Thymus (tissue), 14 donors: Measurements from ENCODE around the gene CRISP1. TPM values are rescaled to one million over a fixed set of nuclear protein-coding genes. Genes with fewer than 3 reads are reported as not detected.

Source experiments
- DNase-seq, 9 donors: peaks; one replicate each; pipeline ENCODE4 v3.0.0-alpha.2; 2013; ENCODE audit warnings: low spot score in 9 of 9, low read depth in 6 of 9, missing footprints in 1 of 9
- H3K27ac ChIP-seq, 2 donors: one replicate each; pipeline ENCODE4 v1.5.1; 2013; ENCODE audit warnings: control low read depth in 1 of 2, low read depth in 1 of 2, low read length in 1 of 2, mild to moderate bottlenecking in 1 of 2, moderate library complexity in 1 of 2
- H3K27me3 ChIP-seq, 2 donors: one replicate each; pipeline ENCODE4 v1.5.1; 2013; ENCODE audit warnings: low read length in 1 of 2; ENCODE audit not compliant: control insufficient read depth in 2 of 2, insufficient read depth in 1 of 2
- H3K36me3 ChIP-seq, 2 donors: one replicate each; pipeline ENCODE4 v1.5.1; 2013; ENCODE audit warnings: low read length in 1 of 2, mild to moderate bottlenecking in 1 of 2, moderate library complexity in 1 of 2; ENCODE audit not compliant: control insufficient read depth in 2 of 2, insufficient read depth in 2 of 2
- H3K4me1 ChIP-seq, 2 donors: one replicate each; pipeline ENCODE4 v1.5.1; 2013; ENCODE audit warnings: low read length in 2 of 2; ENCODE audit not compliant: control insufficient read depth in 2 of 2, insufficient read depth in 2 of 2
- H3K4me3 ChIP-seq, 2 donors: one replicate each; pipeline ENCODE4 v1.5.1; 2013; ENCODE audit warnings: low read length in 2 of 2, control low read depth in 1 of 2, mild to moderate bottlenecking in 1 of 2
- H3K9me3 ChIP-seq, 2 donors: one replicate each; pipeline ENCODE4 v1.5.1; 2013; ENCODE audit warnings: low read length in 1 of 2, mild to moderate bottlenecking in 1 of 2; ENCODE audit not compliant: control insufficient read depth in 2 of 2, insufficient read depth in 1 of 2
- WGBS: extraction: QIAGEN DNeasy Blood & Tissue Kit; methylation state at CpG from one replicate; pipeline ENCODE4 v1.1.7; 2013; 5-methylcytosine and 5-hydroxymethylcytosine counted together
- long read RNA-seq, 10 donors: transcript quantifications; one replicate each; lab custom pipeline, GENCODE V29; 2026
- polyA plus RNA-seq: library from polyadenylated mRNA; stranded (reverse); fragments of 200-250 nt; gene quantifications from one replicate; pipeline ENCODE4 v1.2.3, GENCODE V29; 2013
- total RNA-seq: library from RNA; stranded (reverse); fragments of 120-200 nt; gene quantifications from one replicate; pipeline ENCODE4 v1.2.4, GENCODE V29; 2013
- donor health status: healthy.

The CRISP1 gene, protein sequence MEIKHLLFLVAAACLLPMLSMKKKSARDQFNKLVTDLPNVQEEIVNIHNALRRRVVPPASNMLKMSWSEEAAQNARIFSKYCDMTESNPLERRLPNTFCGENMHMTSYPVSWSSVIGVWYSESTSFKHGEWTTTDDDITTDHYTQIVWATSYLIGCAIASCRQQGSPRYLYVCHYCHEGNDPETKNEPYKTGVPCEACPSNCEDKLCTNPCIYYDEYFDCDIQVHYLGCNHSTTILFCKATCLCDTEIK
- total RNA-seq: not detected
- polyA plus RNA-seq: 0.05 TPM
- long read RNA-seq, donor 1: 0 reads
- long read RNA-seq, donor 2: 0 reads
- long read RNA-seq, donor 3: 0 reads
- long read RNA-seq, donor 4: 0 reads
- long read RNA-seq, donor 5: 0 reads
- long read RNA-seq, donor 6: 0 reads
- long read RNA-seq, donor 7: 0 reads
- long read RNA-seq, donor 8: 0 reads
- long read RNA-seq, donor 9: 0 reads
- long read RNA-seq, donor 10: 0 reads

- Histone ChIP-seq H3K9me3 (no peaks in the 10 kb centered on the region), H3K27ac (no peak within 1 kb of the TSS), H3K36me3 (no peaks in the 10 kb centered on the region), H3K4me3 (no peak within 1 kb of the TSS), H3K4me1 (no peaks in the 10 kb centered on the region), H3K27me3 (no peaks in the 10 kb centered on the region)
- 91% methylated on average over 1 of the region's 1 CpG for WGBS
- no peak for DNase-seq
Measured at GRCh38 chr6:49866485-49866943, at the start of gene CRISP1. CRISP1 (minus strand) TSS chr6:49866535; CDS start chr6:49857400, 9,135 bp downstream.

- no peaks in the 10 kb centered on the region for H3K9me3 ChIP-seq
- no peak overlapping the region for H3K27ac ChIP-seq
- no peaks in the 10 kb centered on the region for H3K4me1 ChIP-seq
- no peak for DNase-seq
- H3K4me3 ChIP-seq: no peak overlapping the region
- 81% methylated on average over 3 of the region's 3 CpGs for WGBS
- no peaks in the 10 kb centered on the region for H3K27me3 ChIP-seq
- H3K36me3 ChIP-seq: no peaks in the 10 kb centered on the region
Measured at GRCh38 chr6:49915035-49915434, 48.7 kb upstream of the CRISP1 start.

GRCh38 chr6:49913636-49914375 is 47.5 kb upstream of the CRISP1 start:
- Histone ChIP-seq H3K4me1 (no peaks in the 10 kb centered on the region), H3K9me3 (no peaks in the 10 kb centered on the region), H3K27ac (no peak overlapping the region), H3K36me3 (no peaks in the 10 kb centered on the region), H3K4me3 (no peak overlapping the region), H3K27me3 (no peaks in the 10 kb centered on the region)
- DNase-seq: no peak
- 90% methylated on average over 6 of the region's 6 CpGs for WGBS

DNA sequence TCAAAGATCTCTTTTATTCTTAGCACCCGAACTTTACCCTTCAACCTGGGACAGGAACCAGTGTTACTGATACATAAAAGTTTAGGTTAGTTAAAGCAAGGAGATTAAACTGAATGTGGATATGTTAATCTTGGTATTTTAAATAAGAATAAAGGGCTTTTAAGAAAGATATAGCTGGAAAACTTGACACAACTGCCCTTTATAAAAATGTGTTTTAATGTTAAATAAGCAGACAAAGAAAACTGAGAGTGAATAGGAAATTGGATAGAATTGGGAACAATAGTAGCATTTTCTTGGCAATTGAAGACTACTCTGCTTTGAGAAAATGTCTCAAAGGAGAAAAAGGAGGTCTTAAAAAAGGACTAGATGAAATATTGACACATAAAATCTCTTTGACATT is 45.9 kb upstream of the CRISP1 start:
- Histone ChIP-seq H3K4me3 (no peak overlapping the region), H3K4me1 (no peaks in the 10 kb centered on the region)
- DNase-seq: no peak

DNA sequence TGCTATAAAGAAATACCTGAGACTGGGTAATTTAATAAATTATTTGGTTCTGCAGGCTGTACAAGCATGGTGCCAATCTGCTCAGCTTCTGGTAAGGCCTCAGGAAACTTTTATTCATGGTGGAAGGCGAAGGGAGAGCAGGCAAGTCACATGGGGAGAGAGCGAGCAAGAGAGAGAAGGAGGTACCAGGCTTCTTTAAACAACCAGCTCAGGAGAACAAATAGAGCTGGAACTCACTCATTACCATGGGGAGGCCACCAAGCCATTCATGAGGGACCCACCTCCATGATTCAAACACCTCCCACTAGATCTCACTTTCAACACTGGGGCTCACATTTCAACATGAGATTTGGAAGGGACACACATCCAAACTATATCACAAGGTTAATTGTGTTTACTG is 44.9 kb upstream of the CRISP1 start:
- Histone ChIP-seq H3K4me3 (no peak overlapping the region), H3K27me3 (no peaks in the 10 kb centered on the region), H3K27ac (no peak overlapping the region), H3K4me1 (no peaks in the 10 kb centered on the region), H3K9me3 (no peaks in the 10 kb centered on the region), H3K36me3 (no peaks in the 10 kb centered on the region)
- 84% methylated on average over 2 of the region's 2 CpGs for WGBS
- no peak for DNase-seq

More for the DNA sequence above, 45.9 kb upstream of the CRISP1 start:
- no peaks in the 10 kb centered on the region for H3K9me3 ChIP-seq
- H3K27ac ChIP-seq: no peak overlapping the region
- no peaks in the 10 kb centered on the region for H3K27me3 ChIP-seq
- WGBS: 88% methylated on average over 1 of the region's 1 CpG
- no peaks in the 10 kb centered on the region for H3K36me3 ChIP-seq

DNA sequence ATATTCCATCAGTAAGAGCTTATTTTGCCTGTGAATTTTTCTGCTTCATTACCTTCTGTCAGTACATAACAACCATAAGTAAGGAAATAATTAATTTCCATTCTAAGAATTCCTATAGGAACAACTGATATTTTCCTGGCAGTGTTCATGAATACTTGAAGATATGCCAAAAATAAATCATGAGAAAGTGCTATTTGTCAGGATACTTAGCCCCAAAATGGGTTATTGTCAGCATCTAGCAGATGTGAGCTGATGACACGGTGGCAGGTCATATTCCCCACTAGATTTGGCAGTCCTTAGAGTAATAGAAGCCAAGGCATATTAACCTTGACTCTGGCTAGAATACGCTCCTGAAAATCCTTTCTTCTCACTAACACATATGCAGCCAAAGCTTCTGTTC is 43.2 kb upstream of the CRISP1 start:
- Histone ChIP-seq H3K27ac (no peak overlapping the region), H3K4me3 (no peak overlapping the region)
- DNase-seq: no peak

GRCh38 chr6:49906526-49906925 is 40.2 kb upstream of the CRISP1 start:
- Histone ChIP-seq H3K27me3 (no peaks in the 10 kb centered on the region), H3K27ac (no peak overlapping the region), H3K4me3 (no peak overlapping the region), H3K4me1 (no peaks in the 10 kb centered on the region), H3K9me3 (no peaks in the 10 kb centered on the region), H3K36me3 (no peaks in the 10 kb centered on the region)
- DNase-seq: no peak
- 93% methylated on average over 1 of the region's 1 CpG for WGBS

More for the DNA sequence above, 43.2 kb upstream of the CRISP1 start:
- Histone ChIP-seq H3K4me1 (no peaks in the 10 kb centered on the region), H3K9me3 (no peaks in the 10 kb centered on the region), H3K36me3 (no peaks in the 10 kb centered on the region), H3K27me3 (no peaks in the 10 kb centered on the region)
- WGBS: 94% methylated on average over 2 of the region's 2 CpGs

DNA sequence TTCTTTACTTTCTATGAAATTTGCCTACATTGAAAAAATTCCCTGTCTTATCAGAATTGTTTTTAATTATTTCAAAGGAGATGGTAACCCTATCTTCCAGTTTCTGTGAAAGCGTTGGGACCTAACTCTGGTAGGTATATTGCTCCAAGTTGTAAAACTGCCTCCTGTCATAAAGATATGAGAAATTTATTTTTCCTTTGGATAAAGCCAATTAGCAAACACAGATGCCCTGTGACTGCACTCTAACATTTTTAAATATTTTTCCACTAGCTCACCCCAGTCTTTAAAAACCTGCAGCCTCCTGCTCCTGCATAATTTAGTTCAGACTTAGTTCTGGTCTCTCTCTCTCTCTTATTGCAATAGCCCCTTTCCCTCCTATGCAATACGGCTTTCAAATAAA is 39.0 kb upstream of the CRISP1 start:
- H3K4me3 ChIP-seq: no peak overlapping the region
- H3K27me3 ChIP-seq: no peaks in the 10 kb centered on the region
- H3K4me1 ChIP-seq: no peaks in the 10 kb centered on the region
- DNase-seq: no peak
- WGBS: 94% methylated on average over 2 of the region's 2 CpGs
- no peaks in the 10 kb centered on the region for H3K36me3 ChIP-seq
- no peak overlapping the region for H3K27ac ChIP-seq
- no peaks in the 10 kb centered on the region for H3K9me3 ChIP-seq

- Histone ChIP-seq H3K27ac (no peak overlapping the region), H3K9me3 (no peaks in the 10 kb centered on the region), H3K27me3 (no peaks in the 10 kb centered on the region), H3K36me3 (no peaks in the 10 kb centered on the region), H3K4me3 (no peak overlapping the region), H3K4me1 (no peaks in the 10 kb centered on the region)
- no peak for DNase-seq
- 90% methylated on average over 2 of the region's 2 CpGs for WGBS
Measured at GRCh38 chr6:49902856-49903255, 36.5 kb upstream of the CRISP1 start.
